Cortex of kidney (tissue), 1 donor: Measurements from ENCODE around the gene ATXN7L1.

Source experiments
- DNase-seq: peaks from one replicate; lab custom pipeline; 2025; lab: John Stamatoyannopoulos, UW

ATXN7L1 gene, protein sequence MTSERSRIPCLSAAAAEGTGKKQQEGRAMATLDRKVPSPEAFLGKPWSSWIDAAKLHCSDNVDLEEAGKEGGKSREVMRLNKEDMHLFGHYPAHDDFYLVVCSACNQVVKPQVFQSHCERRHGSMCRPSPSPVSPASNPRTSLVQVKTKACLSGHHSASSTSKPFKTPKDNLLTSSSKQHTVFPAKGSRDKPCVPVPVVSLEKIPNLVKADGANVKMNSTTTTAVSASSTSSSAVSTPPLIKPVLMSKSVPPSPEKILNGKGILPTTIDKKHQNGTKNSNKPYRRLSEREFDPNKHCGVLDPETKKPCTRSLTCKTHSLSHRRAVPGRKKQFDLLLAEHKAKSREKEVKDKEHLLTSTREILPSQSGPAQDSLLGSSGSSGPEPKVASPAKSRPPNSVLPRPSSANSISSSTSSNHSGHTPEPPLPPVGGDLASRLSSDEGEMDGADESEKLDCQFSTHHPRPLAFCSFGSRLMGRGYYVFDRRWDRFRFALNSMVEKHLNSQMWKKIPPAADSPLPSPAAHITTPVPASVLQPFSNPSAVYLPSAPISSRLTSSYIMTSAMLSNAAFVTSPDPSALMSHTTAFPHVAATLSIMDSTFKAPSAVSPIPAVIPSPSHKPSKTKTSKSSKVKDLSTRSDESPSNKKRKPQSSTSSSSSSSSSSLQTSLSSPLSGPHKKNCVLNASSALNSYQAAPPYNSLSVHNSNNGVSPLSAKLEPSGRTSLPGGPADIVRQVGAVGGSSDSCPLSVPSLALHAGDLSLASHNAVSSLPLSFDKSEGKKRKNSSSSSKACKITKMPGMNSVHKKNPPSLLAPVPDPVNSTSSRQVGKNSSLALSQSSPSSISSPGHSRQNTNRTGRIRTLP

DNA sequence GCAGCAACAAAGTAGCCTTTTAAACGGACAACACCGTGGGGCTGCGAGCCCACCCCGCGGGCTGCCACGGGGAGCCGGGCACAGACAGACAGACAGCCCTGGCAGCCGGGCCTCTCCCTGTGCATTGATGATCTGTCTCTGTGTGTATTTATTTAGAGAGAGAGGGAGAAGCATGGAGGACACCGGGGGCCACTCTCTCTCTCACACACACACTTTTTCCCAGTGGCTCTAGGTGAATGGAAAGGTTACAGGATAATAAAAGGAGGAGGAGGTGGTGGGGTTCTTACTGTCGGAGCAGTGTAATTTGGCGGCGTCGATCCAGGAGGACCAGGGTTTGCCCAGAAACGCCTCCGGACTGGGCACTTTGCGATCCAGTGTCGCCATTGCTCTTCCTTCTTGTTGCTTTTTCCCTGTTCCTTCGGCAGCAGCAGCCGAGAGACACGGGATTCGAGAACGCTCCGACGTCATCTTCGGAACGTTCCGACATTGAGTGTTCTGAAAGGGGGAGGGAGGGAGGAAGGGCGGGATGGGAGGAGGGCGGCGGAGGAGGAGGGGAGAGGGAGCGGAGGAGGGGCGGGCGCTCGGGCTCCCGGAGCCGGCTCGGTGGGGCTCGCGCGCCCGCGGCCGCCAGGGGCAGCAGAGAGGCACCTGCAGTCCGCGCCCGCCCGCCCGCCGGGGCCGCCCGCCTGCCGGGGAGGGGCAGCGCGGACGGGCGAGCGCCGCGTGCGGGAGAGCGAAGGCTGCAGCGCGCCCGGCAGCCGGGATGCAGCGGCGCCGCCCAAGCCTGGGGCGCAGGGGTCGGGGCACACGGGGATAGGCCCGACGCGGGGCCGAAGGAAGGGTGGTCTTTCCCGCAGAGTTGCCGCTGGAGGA, at the start of gene ATXN7L1:
Gene ATXN7L1, minus strand, starts transcription at position 509 of the 873 bp plus-strand sequence. Its CDS starts 41 bp downstream, at position 468.
- DNase-seq, result no peak

DNA sequence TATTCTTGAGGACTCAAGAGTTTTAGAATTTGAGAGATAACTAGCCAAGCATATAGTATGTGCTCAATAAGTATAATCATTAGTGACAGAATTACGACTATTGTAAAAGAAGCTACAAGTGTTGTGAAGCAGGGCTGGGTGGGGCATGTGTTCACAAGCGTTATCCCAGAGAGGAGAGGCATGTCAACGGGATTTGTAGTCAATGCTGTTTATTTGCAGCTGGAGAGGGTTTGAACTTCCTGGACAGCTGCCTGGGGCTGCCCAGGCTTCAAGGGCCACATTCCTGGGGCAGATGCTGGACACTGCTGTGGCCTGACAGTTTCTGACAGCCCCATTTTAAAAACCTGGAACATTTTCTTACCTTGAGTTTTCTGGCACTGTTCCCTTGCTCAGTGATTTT, 49.7 kb upstream of the ATXN7L1 start:
- no peak for DNase-seq

DNA sequence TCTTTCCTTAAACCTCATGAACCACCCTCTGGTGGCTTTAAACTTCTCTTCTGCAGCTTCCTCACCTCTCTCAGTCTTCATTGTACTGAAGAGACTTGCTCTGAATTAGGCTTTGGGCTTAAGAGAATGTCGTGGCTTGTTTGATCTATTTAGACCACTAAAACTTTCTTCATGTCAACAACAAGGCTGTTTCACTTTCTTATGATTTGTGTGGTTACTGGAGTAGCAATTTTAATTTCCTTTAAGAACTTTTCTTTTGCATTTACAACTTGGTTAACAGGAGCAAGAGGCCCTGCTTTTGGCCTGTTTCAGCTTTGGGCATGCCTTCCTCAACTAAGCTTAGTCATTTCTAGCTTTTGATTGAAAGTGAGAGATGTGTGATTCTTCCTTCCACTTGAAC, 48.5 kb upstream of the ATXN7L1 start:
- DNase-seq, result no peak

GRCh38 chr7:105920766-105921165, 44.4 kb upstream of the ATXN7L1 start:
- DNase-seq, result no peak

DNA sequence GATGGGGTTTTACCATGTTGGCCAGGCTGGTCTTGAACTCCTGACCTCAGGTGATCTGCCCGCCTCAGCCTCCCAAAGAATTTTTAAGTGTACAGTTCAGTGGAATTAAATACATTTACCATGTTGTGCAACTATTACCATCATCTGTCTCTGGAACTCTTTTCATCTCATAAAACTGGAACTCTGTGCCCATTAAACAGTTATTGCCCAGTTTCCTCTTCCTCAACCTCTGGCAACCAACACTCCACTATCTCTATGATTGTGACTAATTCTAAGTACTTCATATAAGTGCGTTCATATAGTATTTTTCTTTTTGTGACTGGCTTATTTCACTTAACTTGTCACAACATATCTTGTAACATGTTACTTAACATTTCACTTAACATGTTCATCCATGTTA, 41.3 kb upstream of the ATXN7L1 start:
- DNase-seq, result no peak

DNA sequence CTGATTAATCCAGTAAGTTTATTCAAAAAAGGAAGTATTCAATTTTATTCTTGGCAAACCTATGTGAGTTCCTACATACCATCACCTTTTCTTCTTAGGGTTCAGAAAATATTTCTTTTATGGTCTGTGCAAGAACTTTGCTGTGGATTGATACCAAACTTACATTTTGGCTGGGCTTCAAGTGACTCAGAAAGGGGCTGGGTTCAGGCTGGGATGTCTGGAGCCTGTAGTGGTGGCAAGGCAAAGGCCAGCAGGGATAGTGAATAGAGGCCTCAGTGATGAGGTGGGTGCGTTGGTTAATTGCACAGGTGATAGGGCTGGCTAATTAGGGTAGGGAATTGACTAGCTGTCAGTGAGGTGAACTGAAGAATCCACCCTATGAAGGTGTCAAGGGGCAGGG, 40.2 kb upstream of the ATXN7L1 start:
- DNase-seq, result no peak

DNA sequence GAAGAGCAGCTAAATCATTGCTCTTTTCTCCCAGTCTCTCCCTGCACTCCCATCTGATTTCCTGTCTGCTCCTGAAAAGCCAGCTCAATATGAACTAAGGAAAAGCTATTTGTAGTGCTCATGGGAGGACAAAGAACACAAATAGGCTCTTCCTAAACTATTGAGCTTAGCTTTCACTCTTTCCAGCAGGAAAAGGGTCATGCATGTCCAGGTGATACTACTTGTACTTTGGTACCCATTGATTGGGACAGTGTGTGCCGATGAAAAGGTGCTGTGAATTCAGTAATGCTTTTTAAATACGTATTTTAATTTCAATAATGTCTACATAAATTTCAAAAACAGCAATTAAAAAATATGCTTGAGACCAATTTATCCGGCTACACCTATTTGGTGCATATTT, 37.5 kb upstream of the ATXN7L1 start:
- DNase-seq, result no peak

- no peak for DNase-seq
These were observed 35.7 kb upstream of the ATXN7L1 start for GRCh38 chr7:105911961-105912575.

GRCh38 chr7:105910172-105910571, 33.8 kb upstream of the ATXN7L1 start:
- DNase-seq, result no peak

DNA sequence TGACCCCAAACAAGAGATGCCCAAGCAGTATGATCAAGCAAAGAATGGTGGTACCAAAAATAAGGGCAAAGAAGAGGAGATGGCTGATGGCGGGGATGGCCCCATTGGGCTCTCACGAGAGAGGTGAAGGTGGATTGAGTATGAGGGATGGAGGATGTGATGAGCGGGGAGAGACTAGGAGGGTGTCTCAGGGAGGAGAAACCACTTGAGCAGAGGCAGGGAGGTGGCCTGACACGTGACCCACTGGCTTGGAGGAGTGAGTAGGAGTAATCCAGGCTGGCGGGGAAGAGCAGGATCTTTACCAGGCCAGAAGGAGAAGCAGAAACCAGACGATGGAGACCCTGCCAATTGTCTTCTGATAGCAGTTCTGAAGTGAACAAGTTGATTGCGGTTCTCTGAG, 33.3 kb upstream of the ATXN7L1 start:
- DNase-seq, result no peak

DNA sequence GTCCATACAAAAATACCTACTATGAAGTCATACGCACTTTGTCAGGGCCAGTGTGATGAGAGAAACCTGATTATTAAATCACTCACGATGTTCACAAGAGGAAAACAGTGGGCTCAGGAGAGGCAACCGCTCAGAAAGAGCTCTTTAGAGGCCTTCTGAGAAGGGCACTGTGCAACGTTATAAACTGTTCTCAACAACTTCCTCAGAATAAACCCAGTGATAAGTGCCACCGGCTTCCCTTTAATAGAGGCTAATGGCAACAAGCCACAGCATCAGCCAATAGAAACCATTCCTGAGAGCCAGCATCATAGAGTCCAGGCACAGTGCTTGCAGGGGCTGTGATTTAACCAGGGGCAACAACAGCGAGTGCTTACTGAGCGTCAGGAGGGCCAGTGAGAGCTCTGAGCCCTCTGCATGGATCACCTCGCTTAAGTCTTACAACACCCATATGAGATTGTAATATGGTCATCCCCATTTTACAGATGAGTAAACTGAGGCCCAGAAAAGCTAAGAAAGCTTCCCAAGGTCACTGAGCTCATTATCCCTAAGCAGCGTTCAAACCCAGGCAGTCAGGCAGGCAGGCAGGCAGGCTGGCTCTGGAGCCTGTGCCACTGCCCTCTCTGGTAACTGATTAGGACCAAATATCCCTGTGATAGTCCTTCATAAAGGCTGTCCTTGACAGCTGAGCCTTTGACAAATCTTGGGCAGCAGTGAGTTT, 30.9 kb upstream of the ATXN7L1 start:
- no peak for DNase-seq

- no peak for DNase-seq
These were observed 30.3 kb upstream of the ATXN7L1 start for GRCh38 chr7:105906695-105907094.

DNA sequence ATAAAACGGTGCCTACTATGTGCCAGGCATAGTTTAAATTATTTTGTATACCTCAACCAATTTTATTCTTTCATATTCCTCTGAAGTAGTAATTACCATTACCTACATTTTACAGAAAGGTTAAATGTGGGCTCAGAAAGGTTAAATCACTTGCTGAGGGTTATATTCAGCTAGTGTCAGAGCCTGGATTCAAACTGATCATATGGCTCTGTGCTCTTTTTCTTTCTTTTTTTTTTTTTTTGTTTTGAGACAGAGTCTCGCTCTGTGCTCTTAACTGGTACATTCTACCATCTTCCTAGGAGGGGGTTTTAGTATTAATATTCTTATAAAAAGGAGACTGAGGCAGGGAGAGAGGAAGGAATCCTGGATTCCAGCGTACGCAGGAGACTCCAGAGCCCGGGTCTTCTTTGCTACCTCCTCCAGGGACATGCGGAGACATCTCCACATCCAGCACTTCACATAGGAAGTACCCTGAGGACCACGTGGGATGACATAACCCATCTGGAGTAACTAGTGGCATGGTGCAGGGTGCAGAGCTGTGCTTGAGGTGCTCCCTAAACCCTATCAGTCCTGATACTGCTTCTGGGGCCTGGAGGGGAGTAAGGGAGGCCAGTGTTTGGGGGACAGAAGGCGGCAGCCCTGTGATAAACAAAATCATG, 29.6 kb upstream of the ATXN7L1 start:
- DNase-seq, result no peak

GRCh38 chr7:105905209-105905909, 29.0 kb upstream of the ATXN7L1 start:
- DNase-seq, result no peak

- DNase-seq, result no peak
These were observed 27.7 kb upstream of the ATXN7L1 start for GRCh38 chr7:105904064-105904463.

DNA sequence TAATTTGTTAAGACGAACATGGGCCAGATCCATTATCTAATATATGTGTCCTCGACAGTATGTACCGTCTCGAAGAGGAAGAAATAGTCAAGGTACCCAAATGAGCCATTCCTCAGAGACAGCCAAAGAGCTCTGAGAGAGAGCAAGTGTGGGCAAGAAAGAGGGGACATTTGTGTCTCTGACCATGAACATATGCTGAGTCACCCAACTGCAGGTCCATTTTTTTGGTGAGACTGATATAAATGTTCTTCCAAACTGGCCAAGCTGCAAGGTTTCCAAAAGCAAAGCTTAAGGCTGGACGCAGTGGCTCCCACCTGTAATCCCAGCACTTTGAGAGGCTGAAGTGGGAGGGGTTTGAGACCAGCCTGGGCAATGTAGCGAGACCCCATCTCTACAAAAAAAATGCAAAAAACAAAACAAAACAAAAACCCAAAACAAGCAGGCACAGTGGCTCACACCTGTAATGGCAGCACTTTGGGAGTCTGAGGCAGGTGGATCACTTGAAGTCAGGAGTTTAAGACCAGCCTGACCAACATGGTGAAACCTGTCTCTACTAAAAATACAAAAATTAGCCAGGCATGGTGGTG, 26.0 kb upstream of the ATXN7L1 start:
- no peak for DNase-seq

- no peak for DNase-seq
These were observed 21.6 kb upstream of the ATXN7L1 start for GRCh38 chr7:105897999-105898398.

DNA sequence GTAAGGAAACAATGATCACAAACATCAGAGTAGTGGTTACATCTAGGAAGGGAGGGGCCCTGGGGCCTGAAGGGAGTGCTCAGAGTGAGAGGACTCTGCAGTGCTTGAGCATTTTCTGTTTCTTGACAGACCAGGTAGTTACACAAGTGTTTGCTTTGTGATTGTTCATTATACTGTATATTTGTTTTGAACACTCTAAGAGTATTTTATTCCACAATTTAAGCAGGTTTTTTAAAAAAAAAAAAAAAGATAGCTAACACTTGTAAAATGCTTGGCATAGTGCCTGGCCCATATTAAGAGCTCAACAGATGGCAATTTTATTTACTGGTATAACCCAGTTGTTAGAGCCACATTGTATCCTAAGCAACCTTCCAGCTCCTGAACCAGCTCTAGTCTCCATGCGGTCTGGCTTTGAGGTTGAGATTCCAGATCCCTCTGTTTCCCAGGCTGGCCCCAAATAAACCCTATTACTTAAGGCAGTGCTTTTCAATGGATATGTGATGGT, 20.1 kb upstream of the ATXN7L1 start:
- no peak for DNase-seq

- no peak for DNase-seq
These were observed 17.7 kb upstream of the ATXN7L1 start for GRCh38 chr7:105894131-105894530.
